Neural cell (in vitro differentiated cells): Measurements from ENCODE around the gene SIAE. TPM values are rescaled to one million over a fixed set of nuclear protein-coding genes. Genes with fewer than 3 reads are reported as not detected.

Experiments used
- H2AFZ ChIP-seq: fragments of 200-600, 300-800 bp; sonication (generic), shearing (Covaris generic); 2 replicates; pipeline ENCODE4 v1.6.0; 2014; ENCODE audit warnings: low read depth, mild to moderate bottlenecking, antibody characterized with exemption, low read length, moderate library complexity
- H3F3A ChIP-seq: fragments of 200-600 bp; shearing (Covaris generic); 2 replicates; pipeline ENCODE4 v1.6.1; 2016; ENCODE audit warnings: mild to moderate bottlenecking, moderate library complexity, mixed read lengths, antibody characterized with exemption, low read length; ENCODE audit not compliant: insufficient read depth, poor library complexity, severe bottlenecking
- H3K27ac ChIP-seq: fragments of 200-600, 300-800 bp; sonication (generic), shearing (Covaris generic); 2 replicates; pipeline ENCODE4 v1.5.1; 2014; ENCODE audit warnings: mild to moderate bottlenecking, low read length, moderate library complexity
- H3K27me3 ChIP-seq: fragments of 300-800, 200-600 bp; sonication (generic), shearing (Covaris generic); 2 replicates; pipeline ENCODE4 v1.6.0; 2014; ENCODE audit warnings: mild to moderate bottlenecking, low read depth, low read length, moderate library complexity; ENCODE audit not compliant: insufficient read depth
- H3K36me3 ChIP-seq: fragments of 300-800, 200-600 bp; sonication (generic), shearing (Covaris generic); 2 replicates; pipeline ENCODE4 v1.5.1; 2014; ENCODE audit warnings: mild to moderate bottlenecking, antibody characterized with exemption, low read length, moderate library complexity; ENCODE audit not compliant: insufficient read depth
- H3K4me2 ChIP-seq: fragments of 300-800, 200-600 bp; sonication (generic), shearing (Covaris generic); 2 replicates; pipeline ENCODE4 v1.6.0; 2014; ENCODE audit warnings: mild to moderate bottlenecking, low read length
- H3K4me3 ChIP-seq: fragments of 300-800, 200-600 bp; sonication (generic), shearing (Covaris generic); 2 replicates; pipeline ENCODE4 v1.5.1; 2014; ENCODE audit warnings: mild to moderate bottlenecking, low read length, moderate library complexity
- H3K79me2 ChIP-seq: fragments of 200-600 bp; shearing (Covaris generic); replicated peaks from 2 replicates; pipeline ENCODE4 v1.6.0; 2014; ENCODE audit warnings: mild to moderate bottlenecking, low read length, moderate library complexity; ENCODE audit not compliant: insufficient read depth
- H3K9ac ChIP-seq: fragments of 300-800, 200-600 bp; sonication (generic), shearing (Covaris generic); 2 replicates; pipeline ENCODE4 v1.6.1; 2016; ENCODE audit warnings: mild to moderate bottlenecking, low read length, mixed read lengths
- H3K9me2 ChIP-seq: fragments of 200-600 bp; shearing (Covaris generic); 2 replicates; pipeline ENCODE4 v1.6.1; 2016; ENCODE audit warnings: mild to moderate bottlenecking, low read length, mixed read lengths; ENCODE audit not compliant: insufficient read depth
- H3K9me3 ChIP-seq: fragments of 200-600, 300-800 bp; sonication (generic), shearing (Covaris generic); 2 replicates; pipeline ENCODE4 v1.6.1; 2016; ENCODE audit warnings: mild to moderate bottlenecking, mixed run types, low read length, moderate library complexity, mixed read lengths
- H4K20me1 ChIP-seq: fragments of 200-600 bp; shearing (Covaris generic); 2 replicates; pipeline ENCODE4 v1.6.1; 2016; ENCODE audit warnings: mild to moderate bottlenecking, mixed run types; ENCODE audit not compliant: insufficient read depth
- CTCF ChIP-seq: fragments of 450-650 bp; IDR thresholded peaks from 2 replicates; pipeline ENCODE4 v1.5.1; 2014; ENCODE audit warnings: antibody characterized with exemption, mild to moderate bottlenecking, moderate library complexity; ENCODE audit not compliant: poor library complexity, severe bottlenecking
- EP300 ChIP-seq: fragments of 450-650 bp; conservative IDR thresholded peaks from 2 replicates; pipeline ENCODE4 v1.6.1; 2014; ENCODE audit warnings: antibody characterized with exemption, mild to moderate bottlenecking, moderate library complexity; ENCODE audit not compliant: poor library complexity, severe bottlenecking
- EZH2 ChIP-seq: fragments of 200-600, 300-800 bp; shearing (Covaris generic), sonication (generic); IDR thresholded peaks from 2 replicates; pipeline ENCODE4 v1.6.1; 2014; ENCODE audit warnings: antibody characterized with exemption, low read length, borderline replicate concordance, mild to moderate bottlenecking; ENCODE audit not compliant: insufficient read depth, poor library complexity, severe bottlenecking
- MXI1 ChIP-seq: fragments of 450-650 bp; conservative IDR thresholded peaks from 2 replicates; pipeline ENCODE4 v1.6.1; 2014; ENCODE audit warnings: antibody characterized with exemption, mild to moderate bottlenecking; ENCODE audit not compliant: poor library complexity, severe bottlenecking
- POLR2AphosphoS5 ChIP-seq: IDR thresholded peaks from 2 replicates; pipeline ENCODE4 v1.6.1; 2012
- RAD21 ChIP-seq: fragments of 450-650 bp; conservative IDR thresholded peaks from 2 replicates; pipeline ENCODE4 v1.6.1; 2014; ENCODE audit warnings: antibody characterized with exemption, mild to moderate bottlenecking, moderate library complexity
- REST ChIP-seq: IDR thresholded peaks from 2 replicates; pipeline ENCODE4 v1.6.1; 2012; ENCODE audit warnings: borderline replicate concordance
- SMC3 ChIP-seq: fragments of 450-650 bp; conservative IDR thresholded peaks from 2 replicates; pipeline ENCODE4 v1.6.1; 2014; ENCODE audit warnings: antibody characterized with exemption, mild to moderate bottlenecking, moderate library complexity; ENCODE audit not compliant: poor library complexity
- TAF1 ChIP-seq: IDR thresholded peaks from 2 replicates; pipeline ENCODE4 v1.6.1; 2012; ENCODE audit warnings: low read depth
- polyA plus RNA-seq: library from polyadenylated mRNA; depleted of rRNA; stranded (reverse); fragments of >200 nt; gene quantifications from 2 replicates; pipeline ENCODE4 v1.2.3, GENCODE V29; 2014

SIAE gene
- polyA plus RNA-seq, 1 donor from 2014 or later = 4.0 TPM

- no peaks in the 10 kb centered on the region for H4K20me1 ChIP-seq
- H3K27me3 ChIP-seq = no peaks in the 10 kb centered on the region
- no peak overlapping the region for H3K4me3 ChIP-seq
- no peak overlapping the region for H3K4me2 ChIP-seq
- no peaks in the 10 kb centered on the region for H3K9me3 ChIP-seq
- H3K27ac ChIP-seq = no peak overlapping the region
- no peak overlapping the region for H3K9ac ChIP-seq
- H2AFZ ChIP-seq = no peak overlapping the region
- TF ChIP-seq EP300 = no peak
- no peak for TF ChIP-seq POLR2AphosphoS5
- no peak for TF ChIP-seq RAD21
- TF ChIP-seq CTCF = no peak
- no peak for TF ChIP-seq SMC3
- no peak for TF ChIP-seq REST
- H3F3A ChIP-seq = no peaks in the 10 kb centered on the region
- H3K79me2 ChIP-seq = no peaks in the 10 kb centered on the region
- no peaks in the 10 kb centered on the region for H3K36me3 ChIP-seq
- no peaks in the 10 kb centered on the region for H3K9me2 ChIP-seq
These were observed 60.8 kb downstream of the SIAE start for GRCh38 chr11:124612567-124613246.

- H3K36me3 ChIP-seq = no peaks in the 10 kb centered on the region
- no peak overlapping the region for H2AFZ ChIP-seq
- no peak overlapping the region for H3K9ac ChIP-seq
- H3K27me3 ChIP-seq = no peaks in the 10 kb centered on the region
- no peaks in the 10 kb centered on the region for H3K79me2 ChIP-seq
- no peak overlapping the region for H3K27ac ChIP-seq
- no peak for TF ChIP-seq REST
- no peak for TF ChIP-seq POLR2AphosphoS5
- TF ChIP-seq MXI1 = no peak
- no peak for TF ChIP-seq CTCF
- TF ChIP-seq TAF1 = no peak
- TF ChIP-seq EP300 = no peak
- TF ChIP-seq SMC3 = no peak
- TF ChIP-seq EZH2 = no peak
- no peaks in the 10 kb centered on the region for H3F3A ChIP-seq
- H3K4me3 ChIP-seq = no peak overlapping the region
- no peaks in the 10 kb centered on the region for H3K9me2 ChIP-seq
- H3K4me2 ChIP-seq = no peak overlapping the region
- H3K9me3 ChIP-seq = no peaks in the 10 kb centered on the region
- no peaks in the 10 kb centered on the region for H4K20me1 ChIP-seq
These were observed 61.5 kb downstream of the SIAE start for GRCh38 chr11:124612045-124612444.
